ENCODE data around the gene WNT5A.

Gene WNT5A

GRCh38 chr3:55480911-55481743, 6.0 kb downstream of the WNT5A start:
- Histone ChIP-seq H3K4me3 (ENCODE audit: low read depth, low read length) (peak overlapping the region; percentile 79), H3K4me1 (ENCODE audit: control insufficient read depth, insufficient read depth, low read length) (peaks cover 20% of the 10 kb centered on the region; the same call in 1 of the 2 replicates), H3K36me3 (ENCODE audit: control insufficient read depth, insufficient read depth, low read length) (peaks cover 8% of the 10 kb centered on the region; the same call in 1 of the 2 replicates), H3K9me3 (ENCODE audit: control insufficient read depth, insufficient read depth, low read depth, low read length) (no peaks in the 10 kb centered on the region), H3K27ac (ENCODE audit: low read depth, low read length) (no peak overlapping the region), H3K27me3 (ENCODE audit: control insufficient read depth, insufficient read depth, low read length) (peaks cover 66% of the 10 kb centered on the region), H3K9ac (ENCODE audit: low read length) (peak overlapping the region; percentile 94)

- H3K4me3 ChIP-seq (ENCODE audit: low read depth, low read length) = no peak overlapping the region
- no peak overlapping the region for H3K27ac ChIP-seq (ENCODE audit: low read depth, low read length)
- H3K9ac ChIP-seq (ENCODE audit: low read length) = no peak overlapping the region
- H3K36me3 ChIP-seq (ENCODE audit: control insufficient read depth, insufficient read depth, low read length) = peaks cover 13% of the 10 kb centered on the region; the same call in 1 of the 2 replicates
- no peaks in the 10 kb centered on the region for H3K9me3 ChIP-seq (ENCODE audit: control insufficient read depth, insufficient read depth, low read depth, low read length)
- H3K27me3 ChIP-seq (ENCODE audit: control insufficient read depth, insufficient read depth, low read length) = peaks cover 72% of the 10 kb centered on the region
- peaks cover 8% of the 10 kb centered on the region; the same call in 1 of the 2 replicates for H3K4me1 ChIP-seq (ENCODE audit: control insufficient read depth, insufficient read depth, low read length)
Observed at GRCh38 chr3:55477306-55478303, 9.5 kb downstream of the WNT5A start.

GRCh38 chr3:55476515-55476914, 10.6 kb downstream of the WNT5A start:
- peaks cover 15% of the 10 kb centered on the region; the same call in 1 of the 2 replicates for H3K36me3 ChIP-seq (ENCODE audit: control insufficient read depth, insufficient read depth, low read length)
- no peak overlapping the region for H3K9ac ChIP-seq (ENCODE audit: low read length)
- no peak overlapping the region for H3K27ac ChIP-seq (ENCODE audit: low read depth, low read length)
- peaks cover 8% of the 10 kb centered on the region; the same call in 1 of the 2 replicates for H3K4me1 ChIP-seq (ENCODE audit: control insufficient read depth, insufficient read depth, low read length)
- H3K9me3 ChIP-seq (ENCODE audit: control insufficient read depth, insufficient read depth, low read depth, low read length) = no peaks in the 10 kb centered on the region
- peaks cover 61% of the 10 kb centered on the region for H3K27me3 ChIP-seq (ENCODE audit: control insufficient read depth, insufficient read depth, low read length)
- no peak overlapping the region for H3K4me3 ChIP-seq (ENCODE audit: low read depth, low read length)

GRCh38 chr3:55474213-55474632, 12.9 kb downstream of the WNT5A start:
- H3K9me3 ChIP-seq (ENCODE audit: control insufficient read depth, insufficient read depth, low read depth, low read length) = no peaks in the 10 kb centered on the region
- H3K36me3 ChIP-seq (ENCODE audit: control insufficient read depth, insufficient read depth, low read length) = peaks cover 27% of the 10 kb centered on the region; the same call in 1 of the 2 replicates
- no peak overlapping the region for H3K27ac ChIP-seq (ENCODE audit: low read depth, low read length)
- no peak overlapping the region for H3K9ac ChIP-seq (ENCODE audit: low read length)
- H3K4me3 ChIP-seq (ENCODE audit: low read depth, low read length) = peak overlapping the region; percentile 54; the same call in 1 of the 2 replicates
- H3K27me3 ChIP-seq (ENCODE audit: control insufficient read depth, insufficient read depth, low read length) = peaks cover 39% of the 10 kb centered on the region
- peaks cover 6% of the 10 kb centered on the region; the same call in 1 of the 2 replicates for H3K4me1 ChIP-seq (ENCODE audit: control insufficient read depth, insufficient read depth, low read length)

- Histone ChIP-seq H3K4me1 (ENCODE audit: control insufficient read depth, insufficient read depth, low read length) (peaks cover 6% of the 10 kb centered on the region; the same call in 1 of the 2 replicates), H3K27me3 (ENCODE audit: control insufficient read depth, insufficient read depth, low read length) (peaks cover 34% of the 10 kb centered on the region), H3K27ac (ENCODE audit: low read depth, low read length) (no peak overlapping the region), H3K9ac (ENCODE audit: low read length) (no peak overlapping the region), H3K36me3 (ENCODE audit: control insufficient read depth, insufficient read depth, low read length) (peaks cover 30% of the 10 kb centered on the region; the same call in 1 of the 2 replicates), H3K9me3 (ENCODE audit: control insufficient read depth, insufficient read depth, low read depth, low read length) (no peaks in the 10 kb centered on the region), H3K4me3 (ENCODE audit: low read depth, low read length) (peak overlapping the region; percentile 54; the same call in 1 of the 2 replicates)
Observed at GRCh38 chr3:55473788-55474187, 13.3 kb downstream of the WNT5A start.

DNA sequence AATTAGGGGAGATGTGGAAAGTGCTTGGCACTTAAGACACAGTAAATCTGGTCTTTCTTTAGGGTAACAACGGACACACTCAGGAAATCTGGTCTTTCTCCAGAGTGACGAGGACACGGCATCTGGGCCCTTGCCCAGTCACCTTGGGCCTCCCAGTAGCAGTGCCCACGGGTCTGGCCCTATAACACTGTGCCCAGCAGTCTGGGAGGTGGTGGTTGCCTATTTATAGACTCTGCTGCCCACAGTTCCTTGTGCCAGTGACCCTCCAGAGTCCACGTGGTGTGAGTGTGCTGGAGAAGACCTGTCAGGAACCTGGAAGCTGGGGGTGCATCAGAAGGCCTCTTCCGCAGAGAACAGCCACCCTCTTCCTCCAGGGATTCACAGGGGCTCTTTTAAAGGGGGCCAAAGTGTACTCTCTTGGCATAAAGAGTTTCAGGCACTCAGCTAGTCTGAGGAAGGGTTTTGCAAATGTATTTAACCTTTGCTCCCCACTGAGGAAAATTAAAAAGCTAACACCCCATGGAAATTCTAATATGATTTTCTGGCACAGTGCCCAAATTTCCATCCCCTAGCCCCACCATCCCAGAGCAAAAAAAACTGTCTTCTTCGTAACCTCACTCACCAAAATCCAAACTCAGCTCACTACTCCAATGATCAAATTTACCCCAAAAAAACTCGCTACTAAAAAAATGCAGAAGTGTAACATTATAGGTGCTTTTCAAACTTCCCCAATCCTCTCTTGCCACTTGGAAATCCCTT, 15.4 kb downstream of the WNT5A start:
- peaks cover 6% of the 10 kb centered on the region; the same call in 1 of the 2 replicates for H3K4me1 ChIP-seq (ENCODE audit: control insufficient read depth, insufficient read depth, low read length)
- peaks cover 30% of the 10 kb centered on the region for H3K27me3 ChIP-seq (ENCODE audit: control insufficient read depth, insufficient read depth, low read length)
- no peak overlapping the region for H3K27ac ChIP-seq (ENCODE audit: low read depth, low read length)
- no peaks in the 10 kb centered on the region for H3K9me3 ChIP-seq (ENCODE audit: control insufficient read depth, insufficient read depth, low read depth, low read length)
- no peak overlapping the region for H3K4me3 ChIP-seq (ENCODE audit: low read depth, low read length)
- H3K36me3 ChIP-seq (ENCODE audit: control insufficient read depth, insufficient read depth, low read length) = peaks cover 31% of the 10 kb centered on the region; the same call in 1 of the 2 replicates
- H3K9ac ChIP-seq (ENCODE audit: low read length) = no peak overlapping the region

DNA sequence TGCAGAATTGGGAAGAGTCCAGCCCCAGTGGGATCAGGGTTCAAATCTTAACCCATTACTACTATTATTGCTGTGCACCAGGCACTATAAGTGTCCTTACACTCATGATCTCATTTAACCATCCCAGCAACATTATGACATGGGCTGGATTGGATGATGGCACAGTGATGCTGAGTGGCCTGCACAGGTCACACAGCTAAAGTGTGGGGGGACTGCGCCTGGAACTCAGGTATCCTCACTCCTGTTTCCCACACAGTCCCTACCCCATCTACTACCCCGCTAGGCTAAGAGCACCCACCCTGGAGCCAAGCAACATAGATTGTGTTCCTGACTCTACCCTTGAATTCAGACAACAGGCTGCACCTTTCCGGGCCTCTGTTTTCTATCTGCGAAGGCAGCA, 16.0 kb downstream of the WNT5A start:
- Histone ChIP-seq H3K9me3 (ENCODE audit: control insufficient read depth, insufficient read depth, low read depth, low read length) (no peaks in the 10 kb centered on the region), H3K4me1 (ENCODE audit: control insufficient read depth, insufficient read depth, low read length) (0 out of 2 replicates have a peak, but pooled peaks cover 3% of the 10 kb centered on the region), H3K36me3 (ENCODE audit: control insufficient read depth, insufficient read depth, low read length) (peaks cover 28% of the 10 kb centered on the region; the same call in 1 of the 2 replicates), H3K27me3 (ENCODE audit: control insufficient read depth, insufficient read depth, low read length) (peaks cover 29% of the 10 kb centered on the region), H3K4me3 (ENCODE audit: low read depth, low read length) (no peak overlapping the region), H3K9ac (ENCODE audit: low read length) (no peak overlapping the region), H3K27ac (ENCODE audit: low read depth, low read length) (no peak overlapping the region)

DNA sequence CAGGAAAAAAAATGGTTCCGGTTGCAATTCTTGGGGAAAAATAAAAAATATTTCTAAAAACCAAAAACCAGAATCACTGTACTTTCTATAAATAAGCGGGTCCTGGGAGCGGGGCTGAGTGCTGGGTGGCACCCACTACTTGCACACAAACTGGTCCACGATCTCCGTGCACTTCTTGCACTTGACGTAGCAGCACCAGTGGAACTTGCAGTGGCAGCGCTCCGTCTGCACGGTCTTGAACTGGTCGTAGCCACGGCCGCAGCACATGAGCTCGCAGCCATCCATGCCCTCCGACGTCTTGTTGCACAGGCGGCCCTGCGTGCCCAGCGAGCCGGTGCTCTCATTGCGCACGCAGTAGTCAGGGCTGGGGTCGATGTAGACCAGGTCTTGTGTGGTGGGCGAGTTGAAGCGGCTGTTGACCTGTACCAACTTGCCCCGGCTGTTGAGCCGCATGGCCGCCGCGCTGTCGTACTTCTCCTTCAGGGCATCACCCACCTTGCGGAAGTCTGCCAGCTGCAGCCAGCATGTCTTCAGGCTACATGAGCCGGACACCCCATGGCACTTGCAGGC, 17.1 kb downstream of the WNT5A start:
- 0 out of 2 replicates have a peak, but pooled peaks cover 3% of the 10 kb centered on the region for H3K4me1 ChIP-seq (ENCODE audit: control insufficient read depth, insufficient read depth, low read length)
- no peak overlapping the region for H3K9ac ChIP-seq (ENCODE audit: low read length)
- peaks cover 22% of the 10 kb centered on the region for H3K27me3 ChIP-seq (ENCODE audit: control insufficient read depth, insufficient read depth, low read length)
- peaks cover 28% of the 10 kb centered on the region; the same call in 1 of the 2 replicates for H3K36me3 ChIP-seq (ENCODE audit: control insufficient read depth, insufficient read depth, low read length)
- no peaks in the 10 kb centered on the region for H3K9me3 ChIP-seq (ENCODE audit: control insufficient read depth, insufficient read depth, low read depth, low read length)
- H3K27ac ChIP-seq (ENCODE audit: low read depth, low read length) = no peak overlapping the region
- no peak overlapping the region for H3K4me3 ChIP-seq (ENCODE audit: low read depth, low read length)

DNA sequence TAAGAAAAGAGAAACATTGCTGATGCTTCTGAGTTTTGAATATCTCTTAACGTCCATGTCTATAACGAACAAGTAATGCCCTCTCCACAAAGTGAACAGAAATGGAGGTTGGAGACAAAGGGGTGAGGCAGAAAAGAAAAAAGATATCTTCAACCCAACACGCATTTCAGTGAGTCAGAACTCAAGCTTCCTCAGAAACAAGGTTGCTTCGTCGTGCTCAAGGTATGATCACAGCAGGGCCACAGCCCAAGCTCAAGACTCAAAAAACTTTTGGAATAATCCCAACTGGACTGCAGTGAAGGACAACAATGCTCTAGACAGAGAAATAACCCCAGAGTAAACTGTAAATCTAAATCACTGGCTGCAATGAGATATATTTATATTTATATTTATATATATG, 18.9 kb downstream of the WNT5A start:
- Histone ChIP-seq H3K9ac (ENCODE audit: low read length) (no peak overlapping the region), H3K9me3 (ENCODE audit: control insufficient read depth, insufficient read depth, low read depth, low read length) (no peaks in the 10 kb centered on the region), H3K36me3 (ENCODE audit: control insufficient read depth, insufficient read depth, low read length) (peaks cover 28% of the 10 kb centered on the region; the same call in 1 of the 2 replicates), H3K27me3 (ENCODE audit: control insufficient read depth, insufficient read depth, low read length) (peaks cover 6% of the 10 kb centered on the region; the same call in 1 of the 2 replicates), H3K4me3 (ENCODE audit: low read depth, low read length) (no peak overlapping the region), H3K4me1 (ENCODE audit: control insufficient read depth, insufficient read depth, low read length) (no peaks in the 10 kb centered on the region), H3K27ac (ENCODE audit: low read depth, low read length) (no peak overlapping the region)

DNA sequence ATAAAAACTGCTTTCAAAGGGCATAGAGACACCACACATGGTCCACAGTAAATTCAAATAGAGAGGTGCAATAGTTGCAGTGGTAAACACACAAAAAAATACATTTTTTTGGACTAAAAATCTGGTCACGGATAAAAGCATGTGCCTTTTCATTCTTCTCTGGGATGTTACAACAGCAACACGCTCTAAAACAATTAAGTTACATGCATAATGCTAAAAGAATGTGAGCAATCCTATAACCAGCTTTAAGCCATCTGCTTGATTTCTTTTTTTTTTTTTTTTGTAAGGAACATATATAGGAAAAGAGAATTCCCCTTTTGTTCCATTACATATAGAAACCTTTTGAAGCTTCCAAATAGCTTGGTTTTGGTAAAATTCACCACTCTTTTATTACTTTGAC, 20.0 kb downstream of the WNT5A start:
- no peak overlapping the region for H3K9ac ChIP-seq (ENCODE audit: low read length)
- no peaks in the 10 kb centered on the region for H3K4me1 ChIP-seq (ENCODE audit: control insufficient read depth, insufficient read depth, low read length)
- H3K9me3 ChIP-seq (ENCODE audit: control insufficient read depth, insufficient read depth, low read depth, low read length) = no peaks in the 10 kb centered on the region
- no peak overlapping the region for H3K4me3 ChIP-seq (ENCODE audit: low read depth, low read length)
- no peak overlapping the region for H3K27ac ChIP-seq (ENCODE audit: low read depth, low read length)
- peaks cover 21% of the 10 kb centered on the region; the same call in 1 of the 2 replicates for H3K36me3 ChIP-seq (ENCODE audit: control insufficient read depth, insufficient read depth, low read length)
- H3K27me3 ChIP-seq (ENCODE audit: control insufficient read depth, insufficient read depth, low read length) = no peaks in the 10 kb centered on the region

Measured in HUES6 (cell line).